Suprapubic skin (tissue), 3 donors: ENCODE results near the gene RALGPS1.

ENCODE experiments used
- CTCF ChIP-seq, 2 donors: fragments of 200-600 bp in 1 of 2; fragments of 450-650 bp in 1 of 2; sonication (generic) in 1 of 2; IDR thresholded peaks; one replicate each; pipeline ENCODE4 v1.5.1; 2016 to 2019; ENCODE audit warnings: antibody characterized with exemption in 2 of 2, mild to moderate bottlenecking in 1 of 2, moderate library complexity in 1 of 2
- POLR2AphosphoS5 ChIP-seq, 3 donors: sonication (generic); formaldehyde crosslinking; IDR thresholded peaks; one replicate each; pipeline ENCODE4 v1.6.1; 2017; ENCODE audit warnings: antibody characterized with exemption in 3 of 3

- no peak for TF ChIP-seq POLR2AphosphoS5 (IDR thresholded peaks at IDR 0.05)
- no peak for TF ChIP-seq CTCF (IDR thresholded peaks at IDR 0.05)
Measured at GRCh38 chr9:127126971-127127370, 212.4 kb downstream of the RALGPS1 start.
